OCI-LY1 (cell line): ENCODE data around the gene OPHN1.

Source experiments
- EZH2 ChIP-seq: fragments of 200-600 bp; sonication (generic), shearing (Covaris generic); IDR thresholded peaks from 2 replicates; pipeline ENCODE4 v1.8.0; 2017; ENCODE audit warnings: borderline replicate concordance, mixed run types, mild to moderate bottlenecking, antibody characterized with exemption, low read length, moderate library complexity, mixed read lengths
- TF ChIP-seq, protein P1 (sequence below): fragments of 200-600 bp; sonication (generic), shearing (Covaris generic); IDR thresholded peaks from 2 replicates; pipeline ENCODE4 v1.5.1; 2017; ENCODE audit warnings: mild to moderate bottlenecking, antibody characterized with exemption, low read length, moderate library complexity, mixed read lengths

DNA sequence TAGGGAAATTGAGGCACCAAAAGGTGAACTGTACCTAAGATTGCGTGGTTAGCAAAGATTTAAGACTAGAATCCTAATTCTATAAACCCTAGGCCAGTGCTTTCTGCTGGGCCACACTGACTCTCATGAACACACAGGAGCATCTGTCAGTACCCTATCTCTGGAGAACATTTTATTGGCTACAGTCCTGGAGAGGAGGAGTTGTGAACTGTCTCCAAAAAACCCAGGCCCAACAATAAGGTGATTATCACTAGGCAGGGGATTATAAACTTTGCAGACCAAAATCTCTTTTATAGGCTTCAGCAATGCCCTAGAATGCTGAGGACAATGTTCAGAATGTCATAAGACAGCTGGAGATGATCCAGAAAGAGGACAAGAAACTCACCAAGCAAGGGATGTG, 24.1 kb downstream of the OPHN1 start:
- TF ChIP-seq, protein P1, sequence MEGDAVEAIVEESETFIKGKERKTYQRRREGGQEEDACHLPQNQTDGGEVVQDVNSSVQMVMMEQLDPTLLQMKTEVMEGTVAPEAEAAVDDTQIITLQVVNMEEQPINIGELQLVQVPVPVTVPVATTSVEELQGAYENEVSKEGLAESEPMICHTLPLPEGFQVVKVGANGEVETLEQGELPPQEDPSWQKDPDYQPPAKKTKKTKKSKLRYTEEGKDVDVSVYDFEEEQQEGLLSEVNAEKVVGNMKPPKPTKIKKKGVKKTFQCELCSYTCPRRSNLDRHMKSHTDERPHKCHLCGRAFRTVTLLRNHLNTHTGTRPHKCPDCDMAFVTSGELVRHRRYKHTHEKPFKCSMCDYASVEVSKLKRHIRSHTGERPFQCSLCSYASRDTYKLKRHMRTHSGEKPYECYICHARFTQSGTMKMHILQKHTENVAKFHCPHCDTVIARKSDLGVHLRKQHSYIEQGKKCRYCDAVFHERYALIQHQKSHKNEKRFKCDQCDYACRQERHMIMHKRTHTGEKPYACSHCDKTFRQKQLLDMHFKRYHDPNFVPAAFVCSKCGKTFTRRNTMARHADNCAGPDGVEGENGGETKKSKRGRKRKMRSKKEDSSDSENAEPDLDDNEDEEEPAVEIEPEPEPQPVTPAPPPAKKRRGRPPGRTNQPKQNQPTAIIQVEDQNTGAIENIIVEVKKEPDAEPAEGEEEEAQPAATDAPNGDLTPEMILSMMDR, result no peak
- TF ChIP-seq EZH2, result no peak
